HG02852 (cell line): ENCODE measurements around the gene TPST2.
A peak's percentile ranks its signal among the peaks of the same experiment; 100 is the strongest.

ENCODE experiments used
- ATAC-seq: cut with Tn5 transposase; IDR thresholded peaks from one replicate; pipeline ENCODE4 v1.9.1; 2021; ENCODE audit warnings: mild to moderate bottlenecking, moderate library complexity; ENCODE audit not compliant: unreplicated experiment

The TPST2 gene

DNA sequence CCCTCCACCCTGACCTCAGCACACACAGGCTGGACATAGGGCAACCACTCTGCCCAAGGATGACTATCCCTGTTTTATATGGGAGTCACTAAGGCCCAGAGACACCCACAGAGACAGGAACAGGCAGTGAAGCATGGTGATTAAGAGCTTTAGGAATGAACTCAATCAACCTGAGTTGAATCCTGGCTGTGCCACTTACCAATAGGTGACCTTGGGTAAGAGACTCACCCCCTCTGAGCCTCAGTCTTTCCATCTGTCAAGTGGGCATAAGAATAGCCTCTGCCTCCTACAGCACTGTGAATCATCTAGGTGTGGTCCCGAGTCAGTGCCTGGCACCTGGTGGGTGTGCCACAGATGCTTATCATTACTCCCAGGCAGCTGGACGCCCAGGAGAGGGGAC, 21.1 kb upstream of the TPST2 start:
- no peak for ATAC-seq

DNA sequence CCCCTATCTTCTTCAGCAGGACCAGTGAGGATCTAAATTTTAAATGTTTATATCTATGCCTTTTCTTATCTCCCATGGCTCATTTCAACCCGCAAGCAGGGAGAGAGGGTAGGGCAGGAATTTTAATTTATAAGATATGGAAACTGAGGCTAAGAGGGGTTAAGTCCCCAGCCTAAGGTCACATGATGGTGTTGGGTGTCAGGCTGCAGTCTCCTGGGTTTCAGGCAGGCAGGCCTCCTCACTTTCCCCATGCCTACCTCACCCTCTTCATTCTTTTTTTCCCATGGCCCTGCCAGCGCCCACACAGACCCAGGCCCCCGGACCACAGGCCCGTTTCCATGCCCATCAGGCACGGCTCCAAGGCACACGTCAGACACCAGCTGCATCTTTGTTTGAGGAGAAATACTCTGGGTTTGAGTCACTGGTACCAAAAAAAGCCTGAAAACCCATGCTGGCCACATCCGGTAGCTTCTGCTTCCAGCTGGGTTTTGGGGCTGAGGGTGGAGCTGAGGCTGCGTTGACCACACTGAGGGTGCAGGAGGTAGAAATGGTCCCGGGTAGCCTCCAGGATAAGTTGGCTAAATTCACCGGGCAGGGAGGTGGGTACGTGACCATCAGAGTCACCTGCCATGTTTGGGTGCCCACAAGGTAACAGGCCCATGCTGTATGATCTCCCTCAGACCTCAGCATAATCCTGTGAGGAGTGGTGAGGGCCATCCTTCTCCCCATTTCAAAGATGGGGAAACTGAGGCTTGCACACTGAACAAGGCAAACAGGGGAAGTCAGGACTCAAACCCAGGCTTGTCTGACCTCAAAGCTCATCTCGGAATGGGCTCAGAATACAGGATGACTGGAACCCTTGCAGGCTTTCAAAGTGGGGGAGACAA, 20.4 kb upstream of the TPST2 start:
- peak; percentile 77 for ATAC-seq

DNA sequence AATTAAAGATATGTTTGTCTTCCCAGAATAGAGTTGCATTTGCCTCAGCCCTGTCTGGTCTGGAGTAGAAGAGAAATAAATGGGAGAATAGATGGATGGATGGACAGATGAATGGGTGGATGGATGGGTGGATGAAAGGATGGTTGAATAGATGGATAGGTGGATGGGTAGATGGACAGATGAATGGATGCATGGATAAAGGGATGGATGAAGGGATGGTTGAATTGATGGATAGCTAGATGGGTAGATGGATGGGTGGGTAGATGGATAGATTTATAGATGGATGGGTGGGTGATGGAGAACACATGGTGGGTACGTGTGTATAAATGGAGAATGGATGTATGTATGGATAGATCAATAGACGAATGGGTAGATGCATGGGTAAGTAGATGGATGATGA, 19.4 kb upstream of the TPST2 start:
- ATAC-seq, result no peak

DNA sequence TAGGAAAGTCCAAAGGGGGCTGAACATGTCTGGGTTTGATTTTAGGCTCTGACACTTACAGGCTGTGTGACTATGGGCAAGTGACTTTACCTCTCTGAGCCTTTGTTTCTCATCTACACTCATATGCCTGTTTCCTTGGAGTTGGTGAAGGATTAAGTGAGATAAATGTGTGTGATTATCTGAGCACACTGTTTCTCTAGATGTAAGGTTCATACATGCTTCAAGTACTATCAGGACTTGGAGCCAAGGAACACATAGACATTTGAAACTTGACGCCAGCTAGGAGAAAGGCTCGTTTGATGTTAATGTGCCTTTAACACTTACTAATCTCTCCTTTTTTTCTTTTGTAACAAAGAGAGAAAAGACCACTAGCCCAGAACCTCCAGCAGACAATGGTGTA, 18.2 kb upstream of the TPST2 start:
- no peak for ATAC-seq

DNA sequence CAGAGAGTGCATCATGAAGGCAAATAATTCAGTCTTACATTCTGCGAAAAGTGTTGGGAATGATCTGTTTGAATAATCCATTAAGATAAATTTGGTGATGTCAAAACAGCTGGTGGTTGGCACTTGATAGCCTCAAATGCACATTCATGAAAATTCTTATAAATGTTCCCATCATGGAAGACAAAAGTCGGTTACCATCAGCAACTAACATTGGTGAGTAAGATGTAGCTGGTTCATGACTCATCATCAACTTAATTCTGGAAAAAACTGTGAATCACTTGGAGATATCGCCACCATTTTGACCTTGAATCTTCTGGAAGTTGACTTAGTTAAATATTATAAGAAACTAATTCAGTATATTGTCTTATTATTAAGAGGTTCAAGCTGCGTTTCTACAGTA, 16.7 kb upstream of the TPST2 start:
- ATAC-seq, result no peak

- no peak for ATAC-seq
Measured at GRCh38 chr22:26604368-26604767, 14.4 kb upstream of the TPST2 start.

- no peak for ATAC-seq
Measured at GRCh38 chr22:26602127-26602526, 12.2 kb upstream of the TPST2 start.

DNA sequence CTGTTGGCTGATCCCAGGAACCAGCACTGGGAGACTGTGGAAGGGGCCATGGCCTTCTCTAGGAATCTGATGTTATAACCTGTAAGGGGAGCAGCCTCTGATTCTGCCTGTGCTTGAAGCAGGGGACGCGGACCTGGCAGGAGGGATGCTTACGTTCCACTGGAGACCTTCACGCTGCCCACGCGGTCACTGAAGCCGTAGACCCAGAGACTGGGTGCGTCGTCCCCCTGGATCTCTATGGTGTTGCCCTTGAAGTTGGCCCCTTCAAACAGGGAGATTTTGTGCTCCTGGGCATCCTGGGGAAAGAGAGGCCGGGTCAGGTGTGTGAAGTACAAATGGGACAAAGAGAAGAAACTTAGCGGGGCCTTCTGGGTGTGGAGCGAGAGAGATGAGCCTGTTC, 11.8 kb upstream of the TPST2 start:
- ATAC-seq, result no peak

DNA sequence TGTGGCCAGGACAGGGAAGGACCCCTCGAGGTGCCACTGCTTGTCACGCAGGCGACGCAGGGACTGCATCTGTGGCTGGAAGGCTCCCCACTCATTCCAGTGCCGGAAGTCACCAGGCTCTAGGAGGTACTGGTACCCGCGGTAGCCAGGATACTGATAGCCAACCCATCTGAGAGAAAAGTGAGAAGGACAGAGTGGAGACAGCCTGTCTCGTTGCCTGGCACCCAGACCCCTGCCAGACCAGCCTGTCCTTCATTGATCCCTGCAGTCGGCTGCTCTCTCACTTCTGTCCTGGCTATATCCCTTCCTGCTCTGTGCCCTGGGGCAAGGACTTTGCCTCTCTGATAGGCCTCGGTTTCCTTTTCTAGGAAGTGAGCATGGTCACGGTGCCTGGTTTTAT, 9.6 kb upstream of the TPST2 start:
- ATAC-seq, result no peak

DNA sequence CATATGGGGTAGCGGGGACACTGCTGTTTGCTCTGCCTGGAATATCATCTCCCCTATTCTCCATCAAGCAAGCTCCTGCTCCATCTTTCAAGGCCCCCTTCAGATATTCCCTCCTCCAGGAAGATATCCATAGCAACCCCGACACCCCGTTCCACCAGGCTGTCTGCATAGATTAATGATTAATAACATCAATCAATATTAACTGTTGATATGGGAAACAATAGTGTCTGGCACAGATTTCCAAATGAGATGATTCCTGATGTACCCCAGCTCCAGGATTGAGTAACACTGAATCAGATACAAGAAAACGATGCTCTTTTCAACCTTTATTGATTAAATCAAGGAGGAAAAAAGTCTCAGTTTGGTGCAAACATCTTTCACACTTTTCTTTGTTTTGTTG, 7.5 kb upstream of the TPST2 start:
- no peak for ATAC-seq

DNA sequence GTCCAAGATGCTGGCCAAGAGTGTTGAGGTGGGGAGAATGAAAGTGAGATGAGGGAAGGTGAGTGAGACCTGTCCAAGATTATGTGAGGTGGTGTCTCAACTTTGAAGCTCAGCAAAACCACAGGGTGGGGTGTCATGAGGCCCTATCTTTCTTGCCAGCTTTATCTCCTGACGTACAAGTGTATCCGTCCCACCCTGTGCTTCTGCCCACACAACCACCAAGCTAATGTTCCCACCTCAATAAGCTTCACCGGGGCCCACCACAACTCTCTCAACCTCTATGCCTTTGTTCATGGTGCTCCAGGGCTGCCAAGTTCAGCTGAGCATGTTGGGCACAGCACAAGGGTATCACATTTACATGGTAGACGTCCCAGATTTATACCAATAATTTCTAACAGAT, 7.1 kb upstream of the TPST2 start:
- ATAC-seq, result no peak

DNA sequence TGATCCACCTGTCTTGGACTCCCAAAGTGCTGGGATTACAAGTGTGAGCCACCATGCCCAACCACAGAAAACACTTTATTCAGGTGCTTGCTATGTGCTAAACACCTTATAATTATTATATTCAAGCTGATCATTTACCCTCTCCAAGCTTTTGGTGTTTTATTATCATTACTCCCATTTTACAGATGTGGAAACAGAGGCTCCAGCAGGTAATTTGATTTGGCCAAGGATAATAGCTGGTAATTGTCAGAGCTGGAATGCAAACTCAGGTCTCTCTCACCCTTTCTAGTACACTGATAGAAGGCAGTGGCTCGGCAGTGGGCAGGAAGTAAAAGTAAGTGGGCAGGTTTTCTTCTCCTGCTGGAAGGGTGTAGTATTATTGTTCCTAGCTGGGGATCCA, 3.8 kb upstream of the TPST2 start:
- no peak for ATAC-seq

DNA sequence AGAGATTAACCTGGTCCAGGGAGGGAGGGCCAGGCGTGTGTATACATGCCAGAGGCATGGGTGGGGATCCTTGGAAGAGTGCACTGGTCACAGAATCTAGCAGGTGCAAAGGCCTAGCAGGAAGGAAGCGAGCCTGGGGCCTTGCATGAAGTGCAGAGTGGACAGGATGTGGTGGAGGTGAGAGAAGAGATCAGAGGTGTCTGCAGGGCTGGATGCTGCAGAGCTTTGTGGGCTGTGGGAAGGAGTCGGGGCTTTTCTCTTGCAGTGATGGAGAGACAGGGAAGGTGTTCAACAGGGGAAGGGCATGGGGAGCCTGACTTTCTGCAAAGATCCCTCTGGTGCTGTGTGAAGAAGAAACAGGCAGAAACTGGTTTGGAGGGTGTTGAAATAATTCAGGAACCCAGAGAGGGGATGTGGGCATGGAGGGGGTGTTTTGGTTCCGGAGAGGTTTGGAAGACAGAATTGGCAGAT, 2.5 kb upstream of the TPST2 start:
- ATAC-seq, result no peak

- ATAC-seq, result peak; percentile 28
Measured at GRCh38 chr22:26589367-26589844, 526 bp downstream of the TPST2 start.

- ATAC-seq, result no peak
Measured at GRCh38 chr22:26588729-26589366, 1.1 kb downstream of the TPST2 start.

DNA sequence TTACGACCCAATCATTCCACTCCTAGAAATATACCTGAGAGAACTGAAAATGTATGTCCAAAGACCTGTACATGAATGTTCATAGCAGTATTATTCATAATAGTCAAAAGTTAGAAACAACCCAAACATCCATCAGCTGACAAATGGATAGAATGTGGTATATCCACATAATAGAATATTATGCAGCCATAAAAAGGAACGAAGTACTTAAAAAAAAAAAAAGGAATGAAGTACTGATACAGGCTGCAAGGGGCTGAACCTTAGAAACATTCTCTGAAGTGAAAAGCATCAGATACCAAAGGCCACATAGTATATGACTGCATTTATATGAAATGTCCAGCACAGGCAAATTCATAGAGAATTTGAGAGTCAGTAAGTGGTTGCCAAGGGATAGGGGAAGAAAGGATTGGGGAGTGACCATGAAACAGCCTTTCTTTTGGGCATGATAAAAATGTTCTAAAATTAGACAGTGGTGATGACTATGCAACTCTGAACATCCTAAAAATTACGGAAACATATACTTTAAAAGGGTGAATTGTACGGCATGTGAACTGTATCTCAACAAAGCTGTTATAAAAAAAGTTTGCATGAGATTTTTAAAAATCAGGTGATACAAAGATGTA, 1.8 kb downstream of the TPST2 start:
- ATAC-seq, result no peak

DNA sequence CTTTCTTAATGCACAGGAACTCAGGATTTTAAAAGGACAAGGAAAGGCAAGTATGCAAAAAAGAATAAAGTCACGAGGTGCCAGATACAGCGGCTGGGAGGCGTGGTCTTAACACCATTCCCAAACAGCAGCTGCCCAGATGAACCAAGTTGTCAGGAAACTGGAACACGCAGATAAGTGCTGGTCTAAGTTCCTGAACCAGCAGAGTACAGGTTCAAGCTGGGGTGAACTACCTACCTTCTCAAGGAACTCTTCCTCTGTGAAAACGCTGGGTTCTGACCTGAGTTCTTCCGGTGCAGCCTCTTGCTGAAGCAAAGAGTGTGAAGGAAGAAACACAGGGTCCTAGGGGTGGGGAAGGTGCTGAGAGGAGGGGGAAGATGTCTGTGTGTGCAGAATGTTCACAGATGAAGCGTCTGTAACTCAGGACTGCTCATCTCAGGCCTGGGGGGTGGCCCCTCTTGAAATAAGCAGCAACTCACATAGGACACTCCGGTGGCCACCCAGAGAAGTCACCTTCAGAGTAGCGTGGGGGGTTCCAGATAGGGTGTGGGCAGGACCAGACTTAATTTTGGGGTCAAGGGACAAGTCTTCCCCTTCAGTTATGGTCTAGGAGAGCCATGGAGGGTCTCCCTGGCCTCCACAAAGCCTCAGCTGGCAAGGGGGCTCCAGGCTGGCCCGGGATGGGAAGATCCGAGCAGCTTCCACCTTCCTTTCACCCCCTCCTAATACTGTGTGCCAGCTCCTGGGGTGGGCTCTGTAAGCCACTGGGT, 3.2 kb downstream of the TPST2 start:
- no peak for ATAC-seq

DNA sequence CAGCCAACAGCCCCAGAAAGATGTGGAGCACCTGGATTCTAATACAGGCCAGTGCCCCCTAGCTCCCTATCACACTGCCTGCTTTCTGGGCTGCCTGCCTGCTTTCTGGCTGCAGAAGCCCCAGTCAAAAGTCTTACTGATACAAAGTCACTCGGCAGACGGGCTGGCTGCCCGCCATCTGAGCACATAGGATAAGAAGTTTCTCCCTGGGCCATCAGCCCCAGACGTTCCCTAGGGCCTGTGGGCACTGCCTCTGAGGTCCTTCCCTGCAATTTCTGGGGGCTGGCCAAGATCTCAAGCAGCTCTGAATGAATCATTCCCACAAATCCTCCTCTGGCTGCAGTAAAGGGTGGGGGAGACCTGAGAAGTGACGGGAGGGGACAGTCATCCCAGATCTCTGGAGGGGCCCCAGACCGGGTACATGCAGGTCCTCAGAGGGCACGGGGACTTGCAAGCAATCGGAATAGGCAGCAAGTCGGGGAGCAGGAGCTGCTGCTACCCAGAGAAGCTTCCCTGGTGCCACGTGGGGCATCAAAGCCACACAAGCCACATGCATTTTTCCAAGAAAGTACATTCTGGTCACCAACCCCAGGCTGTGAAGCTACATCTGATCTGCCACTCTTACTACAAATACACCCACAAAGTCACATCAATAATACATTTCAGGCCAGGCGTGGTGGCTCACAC, 4.7 kb downstream of the TPST2 start:
- ATAC-seq, result no peak

- no peak for ATAC-seq
Measured at GRCh38 chr22:26584010-26584409, 5.9 kb downstream of the TPST2 start.

- ATAC-seq, result no peak
Measured at GRCh38 chr22:26581633-26582168, 8.2 kb downstream of the TPST2 start.
